ENCODE measurements around the gene DYNLT1.
"Not testable (repeated sequence)": the region's sequence is repeated elsewhere in the genome, so short reads cannot be mapped to it uniquely, and the experiment has no call there.

The DYNLT1 gene

DNA sequence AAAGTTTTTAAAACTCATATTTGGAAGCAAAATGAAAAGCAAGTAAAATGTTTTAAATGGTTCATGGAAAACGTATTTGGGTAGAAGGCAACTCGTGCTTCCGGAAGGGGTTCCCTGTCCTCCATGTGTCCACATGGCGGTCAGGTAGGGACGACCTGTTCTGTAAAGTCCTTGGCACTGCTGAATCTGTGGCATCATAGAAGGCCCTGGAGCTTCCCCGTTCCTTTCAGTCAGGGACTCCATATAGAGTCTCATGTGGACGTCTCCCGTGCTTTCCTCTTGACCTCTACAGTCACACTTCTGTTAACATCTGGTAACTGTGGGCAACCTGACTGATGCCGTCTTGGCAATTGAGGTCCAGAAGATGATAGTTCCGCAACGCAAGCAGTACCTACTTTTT is 11.4 kb downstream of the DYNLT1 start:
- H3K27ac ChIP-seq: no peak overlapping the region
- TF ChIP-seq, protein P1, sequence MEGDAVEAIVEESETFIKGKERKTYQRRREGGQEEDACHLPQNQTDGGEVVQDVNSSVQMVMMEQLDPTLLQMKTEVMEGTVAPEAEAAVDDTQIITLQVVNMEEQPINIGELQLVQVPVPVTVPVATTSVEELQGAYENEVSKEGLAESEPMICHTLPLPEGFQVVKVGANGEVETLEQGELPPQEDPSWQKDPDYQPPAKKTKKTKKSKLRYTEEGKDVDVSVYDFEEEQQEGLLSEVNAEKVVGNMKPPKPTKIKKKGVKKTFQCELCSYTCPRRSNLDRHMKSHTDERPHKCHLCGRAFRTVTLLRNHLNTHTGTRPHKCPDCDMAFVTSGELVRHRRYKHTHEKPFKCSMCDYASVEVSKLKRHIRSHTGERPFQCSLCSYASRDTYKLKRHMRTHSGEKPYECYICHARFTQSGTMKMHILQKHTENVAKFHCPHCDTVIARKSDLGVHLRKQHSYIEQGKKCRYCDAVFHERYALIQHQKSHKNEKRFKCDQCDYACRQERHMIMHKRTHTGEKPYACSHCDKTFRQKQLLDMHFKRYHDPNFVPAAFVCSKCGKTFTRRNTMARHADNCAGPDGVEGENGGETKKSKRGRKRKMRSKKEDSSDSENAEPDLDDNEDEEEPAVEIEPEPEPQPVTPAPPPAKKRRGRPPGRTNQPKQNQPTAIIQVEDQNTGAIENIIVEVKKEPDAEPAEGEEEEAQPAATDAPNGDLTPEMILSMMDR (conservative IDR thresholded peaks at IDR 0.05): no peak
- no peak for TF ChIP-seq ZFX (IDR thresholded peaks at IDR 0.05)

DNA sequence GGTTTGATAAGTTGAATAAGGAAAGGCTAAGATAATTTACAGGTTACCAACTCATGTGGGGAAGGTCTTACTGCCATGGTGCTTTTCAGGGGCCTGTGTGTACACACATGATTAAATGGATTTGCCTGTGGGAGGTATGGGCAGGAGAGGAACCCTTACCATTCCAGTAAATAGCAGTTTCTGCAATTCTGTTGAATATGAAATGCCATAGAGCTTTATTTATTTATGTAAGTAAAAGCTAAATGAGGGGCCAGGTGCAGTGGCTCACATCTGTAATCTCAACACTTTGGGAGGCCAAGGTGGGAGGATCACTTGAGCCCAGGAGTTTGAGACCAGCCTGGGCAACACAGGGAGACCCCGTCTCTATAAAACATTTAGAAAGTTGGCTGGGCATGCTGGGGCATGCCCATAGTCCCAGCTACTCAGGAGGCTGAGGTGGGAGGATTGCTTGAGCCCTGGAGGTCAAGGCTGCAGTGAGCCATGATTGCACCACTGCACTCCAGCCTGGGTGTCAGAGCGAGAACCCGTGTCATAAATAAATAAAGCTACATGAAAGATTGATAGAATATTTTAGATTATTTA is 11.9 kb downstream of the DYNLT1 start:
- H3K27ac ChIP-seq: not testable (repeated sequence)

DNA sequence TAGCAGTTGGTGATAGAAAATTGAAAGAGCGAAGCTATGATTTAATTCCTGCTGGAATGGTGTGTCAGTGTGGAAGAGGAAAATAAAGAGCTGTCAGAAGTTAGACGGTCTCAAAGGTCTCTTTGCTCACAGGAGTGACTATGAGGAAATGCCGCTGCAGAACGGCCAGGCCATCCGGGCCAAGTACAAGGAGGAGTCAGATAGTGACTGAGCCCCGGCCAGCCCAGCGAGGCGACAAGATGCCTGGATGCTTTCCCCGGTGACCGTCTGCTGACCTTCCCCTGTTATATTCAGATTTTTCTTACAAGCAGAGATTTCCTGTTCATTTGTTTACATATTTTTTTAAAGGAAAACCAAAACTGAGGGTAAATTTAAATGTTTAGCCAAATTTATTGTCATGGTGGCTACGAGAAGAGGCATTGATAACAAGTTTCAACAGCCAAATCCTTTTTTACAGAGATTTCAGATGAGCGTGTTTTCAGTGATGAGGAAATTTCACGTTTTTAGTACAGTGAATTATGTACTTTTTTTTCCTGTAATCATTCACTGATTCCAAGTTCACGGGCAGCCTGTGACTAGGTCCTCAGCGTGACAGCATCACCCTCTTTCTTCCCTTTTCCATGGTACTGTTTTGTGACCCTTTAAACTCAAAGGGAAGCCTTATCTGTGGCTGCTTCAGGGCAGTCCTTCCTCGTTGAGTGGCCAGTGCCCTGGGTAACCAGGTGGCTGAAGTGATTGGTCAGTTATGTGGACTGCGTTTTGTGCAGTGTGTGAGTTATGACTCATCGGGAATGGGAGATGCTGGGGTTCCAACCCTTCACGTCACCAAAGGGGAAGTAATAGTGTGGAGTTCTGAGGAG is 12.6 kb downstream of the DYNLT1 start:
- H3K27ac ChIP-seq: no peak overlapping the region

DNA sequence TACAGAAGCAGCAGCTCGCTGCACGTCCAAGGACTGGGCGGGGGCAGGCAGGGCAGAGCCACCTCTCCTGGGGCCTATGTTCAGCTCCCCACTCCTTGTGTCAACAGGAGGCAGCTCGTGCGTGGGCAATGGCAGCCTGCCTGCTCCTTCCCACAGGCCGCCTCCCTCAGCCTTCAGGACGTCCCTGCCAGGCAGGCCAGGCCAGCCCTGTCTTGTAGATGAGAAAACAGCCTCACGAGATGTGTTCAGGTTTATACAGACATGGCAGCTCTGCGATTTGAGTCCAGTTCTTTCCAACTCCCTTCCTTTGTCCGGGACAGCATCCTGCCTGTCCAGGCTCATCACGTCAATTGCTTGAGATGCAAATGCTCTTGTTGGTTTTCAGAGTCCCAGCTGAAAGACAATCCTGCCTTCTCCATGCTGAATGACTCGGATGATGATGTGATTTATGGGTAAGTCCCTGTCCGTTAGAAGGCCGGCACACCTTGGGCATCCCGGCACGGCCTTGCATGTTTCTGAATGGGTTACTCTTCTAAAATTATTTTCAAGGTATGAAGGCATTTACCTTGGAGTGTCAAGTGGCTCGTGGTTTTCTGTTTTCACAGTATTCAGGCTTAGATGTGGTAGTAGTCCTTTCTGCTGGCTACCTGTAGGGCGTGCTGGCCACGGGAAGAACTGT is 13.5 kb downstream of the DYNLT1 start:
- TF ChIP-seq, protein P1 (conservative IDR thresholded peaks at IDR 0.05): no peak
- no peak for TF ChIP-seq ZFX (IDR thresholded peaks at IDR 0.05)
- H3K27ac ChIP-seq: no peak overlapping the region

More for the DNA sequence above, 12.6 kb downstream of the DYNLT1 start:
- no peak for TF ChIP-seq ZFX (IDR thresholded peaks at IDR 0.05)
- TF ChIP-seq, protein P1 (conservative IDR thresholded peaks at IDR 0.05): no peak

DNA sequence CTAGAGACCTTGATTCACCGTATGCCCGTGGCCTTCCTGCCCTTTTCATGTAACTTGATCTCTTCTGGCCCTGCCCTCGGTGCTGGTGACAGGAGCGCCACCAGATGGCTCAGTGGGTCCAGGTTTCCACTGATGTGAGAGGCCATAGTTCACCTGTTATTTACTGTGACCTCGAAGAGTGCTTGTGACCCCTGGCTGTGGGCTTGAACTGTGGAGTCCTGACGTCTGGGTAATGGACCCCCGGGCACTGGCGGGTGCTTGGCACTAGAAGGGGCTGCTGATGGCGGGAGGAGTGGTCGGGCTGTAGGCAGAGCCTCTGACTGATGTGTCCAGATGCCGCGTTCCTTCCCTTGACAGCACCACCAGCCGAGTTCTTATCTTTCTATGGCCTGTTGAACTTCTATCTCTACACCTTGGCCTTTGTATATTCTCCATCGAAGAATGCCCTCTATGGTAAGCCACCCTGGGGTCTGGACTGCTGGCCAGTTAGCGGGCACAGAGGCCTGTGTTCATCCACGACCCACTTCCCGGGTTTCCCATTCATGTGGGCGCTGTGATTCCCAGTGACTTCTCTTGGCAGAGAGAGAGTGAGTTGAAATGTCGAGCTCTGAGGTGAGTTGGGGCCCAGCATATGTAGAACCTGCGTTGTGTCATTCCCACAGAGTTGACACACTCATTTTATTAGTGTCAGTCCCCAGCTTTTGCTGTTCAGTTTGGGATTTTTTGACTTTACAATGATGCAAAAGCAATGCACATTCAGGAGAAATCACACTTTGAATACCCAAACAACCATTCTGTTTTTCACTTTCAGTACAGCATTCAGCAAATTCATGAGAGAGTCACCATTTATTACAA is 14.9 kb downstream of the DYNLT1 start:
- no peak for TF ChIP-seq ZFX (IDR thresholded peaks at IDR 0.05)
- TF ChIP-seq, protein P1 (conservative IDR thresholded peaks at IDR 0.05): no peak
- no peak overlapping the region for H3K27ac ChIP-seq

DNA sequence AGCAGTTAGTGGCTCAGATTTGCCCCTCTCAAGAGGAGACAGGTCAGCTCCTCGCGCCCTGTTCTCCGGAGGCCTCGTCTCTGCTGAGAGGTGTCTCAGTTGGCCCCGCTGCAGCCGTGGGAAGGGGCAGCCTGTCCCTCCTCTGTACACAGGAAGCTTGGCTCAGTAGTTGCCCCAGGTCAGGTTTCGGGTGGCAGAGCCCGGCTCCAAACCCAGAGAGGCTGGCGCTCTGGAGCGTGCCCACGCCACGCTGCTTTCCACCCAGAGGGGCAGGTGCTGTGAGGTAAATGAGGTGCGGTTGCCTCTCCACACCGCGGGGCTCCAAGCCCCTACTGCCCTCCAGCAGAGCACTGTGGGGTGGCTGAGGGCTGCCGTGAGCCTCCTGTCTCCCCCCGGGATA is 16.0 kb downstream of the DYNLT1 start:
- no peak overlapping the region for H3K27ac ChIP-seq
- TF ChIP-seq, protein P1 (conservative IDR thresholded peaks at IDR 0.05): no peak
- no peak for TF ChIP-seq ZFX (IDR thresholded peaks at IDR 0.05)

DNA sequence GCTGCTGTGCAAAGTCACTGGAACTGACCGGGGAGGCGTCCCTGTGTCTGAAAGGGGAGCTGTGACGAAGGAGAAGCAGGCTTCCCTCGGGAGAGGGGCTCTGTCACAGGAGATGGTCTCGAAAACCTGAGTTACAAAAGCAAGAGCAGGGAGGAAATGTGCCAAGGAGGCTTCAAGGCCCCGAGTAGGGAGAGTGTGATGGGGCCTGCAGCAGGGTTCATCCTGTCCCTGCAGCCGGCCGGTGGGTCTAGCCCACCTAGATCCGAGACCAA is 16.7 kb downstream of the DYNLT1 start:
- TF ChIP-seq, protein P1 (conservative IDR thresholded peaks at IDR 0.05): no peak
- no peak for TF ChIP-seq ZFX (IDR thresholded peaks at IDR 0.05)
- no peak overlapping the region for H3K27ac ChIP-seq

Measured in C4-2B (cell line).